IMR-90 (cell line): ENCODE measurements around the gene ABHD3. TPM values are rescaled to one million over a fixed set of nuclear protein-coding genes. Genes with fewer than 3 reads are reported as not detected.

Experiments
- ATAC-seq: fragments of 200-7000 bp; cut with Tn5 transposase; 2 replicates; pipeline ENCODE4 v1.9.1; 2020; ENCODE audit warnings: low read depth, mild to moderate bottlenecking, moderate library complexity
- BruUV-seq: library from RNA; stranded (reverse); fragments of 400-500 nt; replicated peaks from 2 replicates; lab custom pipeline; 2021; lab: Mats Ljungman, UMichigan
- CTCF ChIA-PET: fragments of 300-600 bp; formaldehyde crosslinking; extraction: SDS; loops from one replicate; lab custom pipeline; 2021; ENCODE audit warnings: antibody characterized with exemption; lab: Yijun Ruan, JAX
- POLR2A ChIA-PET: fragments of 300-600 bp; sonication (Branson Sonifier 250); formaldehyde crosslinking; loops from one replicate; lab custom pipeline; 2022; ENCODE audit warnings: antibody characterized with exemption; ENCODE audit not compliant: unreplicated experiment; lab: Charles Lee
- DNase-seq: peaks from one replicate; pipeline ENCODE4 v3.0.0; 2013
- H2AFZ ChIP-seq: replicated peaks from 2 replicates; pipeline ENCODE3; 2013; ENCODE audit warnings: low read length, mild to moderate bottlenecking; ENCODE audit not compliant: poor library complexity
- H2AK5ac ChIP-seq: 2 replicates; pipeline ENCODE4 v1.6.1; 2013; ENCODE audit warnings: low read depth, low read length, inconsistent platforms
- H2AK9ac ChIP-seq: replicated peaks from 2 replicates; pipeline ENCODE3; 2013; ENCODE audit warnings: mild to moderate bottlenecking, low read depth, low read length, moderate library complexity; ENCODE audit not compliant: poor library complexity
- H2BK120ac ChIP-seq: 2 replicates; pipeline ENCODE4 v1.6.1; 2013; ENCODE audit warnings: low read depth, low read length, inconsistent platforms
- H2BK15ac ChIP-seq: 3 replicates; pipeline ENCODE4 v1.6.1; 2013; ENCODE audit warnings: low read depth, low read length, inconsistent platforms
- H2BK20ac ChIP-seq: 2 replicates; pipeline ENCODE4 v1.6.1; 2013; ENCODE audit warnings: low read depth, mild to moderate bottlenecking, inconsistent platforms, low read length, moderate library complexity
- H2BK5ac ChIP-seq: 2 replicates; pipeline ENCODE4 v1.6.1; 2013; ENCODE audit warnings: mild to moderate bottlenecking, low read depth, low read length, inconsistent platforms; ENCODE audit not compliant: poor library complexity, severe bottlenecking
- H3K14ac ChIP-seq: replicated peaks from 2 replicates; pipeline ENCODE4 v1.6.1; 2013; ENCODE audit warnings: low read depth, low read length, inconsistent platforms
- H3K18ac ChIP-seq: 2 replicates; pipeline ENCODE4 v1.6.1; 2013; ENCODE audit warnings: low read depth, low read length, control low read depth
- H3K23ac ChIP-seq: 2 replicates; pipeline ENCODE4 v1.6.1; 2013; ENCODE audit warnings: low read depth, low read length, inconsistent platforms
- H3K27ac ChIP-seq: 2 replicates; pipeline ENCODE4 v1.5.1; 2013; ENCODE audit warnings: mild to moderate bottlenecking, control low read depth, low read length; ENCODE audit not compliant: insufficient read depth
- H3K27me3 ChIP-seq: 2 replicates; pipeline ENCODE4 v1.6.1; 2013; ENCODE audit warnings: low read length; ENCODE audit not compliant: control insufficient read depth, insufficient read depth
- H3K36me3 ChIP-seq: 2 replicates; pipeline ENCODE4 v1.6.1; 2013; ENCODE audit warnings: low read length, mixed read lengths; ENCODE audit not compliant: control insufficient read depth, insufficient read depth
- H3K4ac ChIP-seq: 2 replicates; pipeline ENCODE4 v1.6.1; 2013; ENCODE audit warnings: low read depth, low read length, inconsistent platforms
- H3K4me1 ChIP-seq: 2 replicates; pipeline ENCODE4 v1.6.1; 2013; ENCODE audit warnings: low read length, mixed read lengths; ENCODE audit not compliant: control insufficient read depth, insufficient read depth
- H3K4me2 ChIP-seq: 2 replicates; pipeline ENCODE4 v1.6.1; 2013; ENCODE audit warnings: low read depth, mild to moderate bottlenecking, control low read depth, low read length, moderate library complexity
- H3K4me3 ChIP-seq: 2 replicates; pipeline ENCODE4 v1.5.1; 2013; ENCODE audit warnings: low read depth, mild to moderate bottlenecking, control low read depth, low read length, moderate library complexity; ENCODE audit not compliant: insufficient read depth
- H3K56ac ChIP-seq: 2 replicates; pipeline ENCODE4 v1.6.1; 2013; ENCODE audit warnings: low read length, inconsistent platforms; ENCODE audit not compliant: insufficient read depth; ENCODE audit errors: extremely low read depth
- H3K79me1 ChIP-seq, 2 experiments: 2 replicates each; pipeline ENCODE4 v1.6.1; 2013; ENCODE audit warnings: low read length in 2 of 2, inconsistent platforms in 1 of 2, low read depth in 1 of 2
- H3K9ac ChIP-seq: 2 replicates; pipeline ENCODE4 v1.6.1; 2013; ENCODE audit warnings: low read depth, low read length, control low read depth
- H3K9me1 ChIP-seq: 2 replicates; pipeline ENCODE4 v1.6.1; 2013; ENCODE audit warnings: low read length, inconsistent platforms; ENCODE audit not compliant: insufficient read depth
- H3K9me3 ChIP-seq: 2 replicates; pipeline ENCODE4 v1.6.1; 2013; ENCODE audit warnings: low read length; ENCODE audit not compliant: control insufficient read depth, insufficient read depth
- H4K20me1 ChIP-seq: 2 replicates; pipeline ENCODE4 v1.6.1; 2013; ENCODE audit warnings: low read length, inconsistent platforms; ENCODE audit not compliant: insufficient read depth
- H4K5ac ChIP-seq: 2 replicates; pipeline ENCODE4 v1.6.1; 2013; ENCODE audit warnings: mild to moderate bottlenecking, low read depth, low read length, control low read depth
- H4K8ac ChIP-seq, 2 experiments: 2 replicates each; pipeline ENCODE4 v1.6.1; 2013; ENCODE audit warnings: low read depth in 2 of 2, low read length in 2 of 2, control low read depth in 1 of 2, inconsistent platforms in 1 of 2
- H4K91ac ChIP-seq: 2 replicates; pipeline ENCODE4 v1.6.1; 2013; ENCODE audit warnings: low read depth, low read length, inconsistent platforms; ENCODE audit not compliant: insufficient read depth
- CEBPB ChIP-seq: IDR thresholded peaks from 2 replicates; pipeline ENCODE4 v1.6.1; 2012; ENCODE audit warnings: low read depth, low read length, improper control_type of control experiment
- ELK1 ChIP-seq: fragments of 150-350 bp; IDR thresholded peaks from 2 replicates; pipeline ENCODE4 v1.6.1; 2016; ENCODE audit warnings: low read depth, mild to moderate bottlenecking, low read length, moderate library complexity, borderline replicate concordance
- FOS ChIP-seq: fragments of 150-350 bp; IDR thresholded peaks from 2 replicates; pipeline ENCODE4 v1.6.1; 2016; ENCODE audit warnings: low read depth, low read length
- MAZ ChIP-seq: IDR thresholded peaks from 2 replicates; pipeline ENCODE4 v1.6.1; 2012; ENCODE audit warnings: low read depth, mild to moderate bottlenecking, low read length, improper control_type of control experiment, moderate library complexity, borderline replicate concordance
- MXI1 ChIP-seq: IDR thresholded peaks from 2 replicates; pipeline ENCODE4 v1.6.1; 2012; ENCODE audit warnings: low read depth, mild to moderate bottlenecking, low read length, moderate library complexity, borderline replicate concordance
- RAD21 ChIP-seq: IDR thresholded peaks from 2 replicates; pipeline ENCODE4 v1.6.1; 2012; ENCODE audit warnings: low read length, improper control_type of control experiment
- RFX5 ChIP-seq: IDR thresholded peaks from 2 replicates; pipeline ENCODE4 v1.8.0; 2012; ENCODE audit warnings: low read depth, mild to moderate bottlenecking, low read length, moderate library complexity
- dilution Hi-C: fragments of 300-500 bp; cut with HindIII; formaldehyde crosslinking; loops from one replicate; pipeline ENCODE4 v1.14.3; 2018; ENCODE audit warnings: low sequenced_read_pairs; ENCODE audit not compliant: unreplicated experiment
- in situ Hi-C: fragments of 300-500 bp; cut with MboI; formaldehyde crosslinking; loops from 3 replicates; pipeline ENCODE4 v1.14.3; 2019; ENCODE audit warnings: low sequenced_read_pairs, inconsistent platforms, mixed read lengths
- intact Hi-C: fragments of 100-400 bp; cut with micrococcal nuclease; formaldehyde crosslinking; loops from 2 replicates; pipeline ENCODE4 v1.10.0; 2022
- polyA plus RNA-seq, 3 experiments: library from polyadenylated mRNA; depleted of rRNA; stranded (reverse); fragments of >200 nt; gene quantifications; 2 replicates each; pipeline ENCODE4 v1.2.3, GENCODE V29; 2012; ENCODE audit warnings: low replicate concordance in 1 of 3
- total RNA-seq: library from RNA; depleted of rRNA; stranded (reverse); fragments of >200 nt; gene quantifications from 2 replicates; pipeline ENCODE4 v1.2.3, GENCODE V29; 2012

ABHD3 gene
- total and polyA plus RNA-seq, 2 of the 4 experiments (the other 2 are of a cell fraction) = 4.5 to 5.5 TPM

- no peak overlapping the region for H3K56ac ChIP-seq
- H3K27me3 ChIP-seq = no peaks in the 10 kb centered on the region
- TF ChIP-seq RAD21 = no peak
- no peak for TF ChIP-seq MXI1
- no peak for TF ChIP-seq CEBPB
- peak; percentile 40; the same call in 1 of the 2 replicates for TF ChIP-seq FOS
- TF ChIP-seq MAZ = no peak
- TF ChIP-seq RFX5 = no peak
- no peak for TF ChIP-seq ELK1
- peaks cover 3% of the 10 kb centered on the region; the same call in 1 of the 2 replicates for H3K4me1 ChIP-seq
- H3K4me3 ChIP-seq = no peak overlapping the region
- H3K4me2 ChIP-seq = no peak overlapping the region
- H3K36me3 ChIP-seq = no peaks in the 10 kb centered on the region
- no peak overlapping the region for H2BK20ac ChIP-seq
- BruUV-seq = no TSS peak
- in situ Hi-C loops = no loop called here
- ChIA-PET CTCF (no interaction called here), POLR2A (interaction anchor here (0.7 kb wide), 1 partner anchor 48 kb away, joined by 3 read pairs; the partner anchor contains the start of gene ABHD3)
- H2BK120ac ChIP-seq = no peak overlapping the region
- no peak overlapping the region for H2AFZ ChIP-seq
- no peak overlapping the region for H2AK9ac ChIP-seq
- dilution Hi-C loops = no loop called here
- H2AK5ac ChIP-seq = no peak overlapping the region
- H4K8ac ChIP-seq = no peak overlapping the region
- no peak overlapping the region for H2BK5ac ChIP-seq
- ATAC-seq (peak; percentile 88), DNase-seq (peak; percentile 69)
- no peak overlapping the region for H4K5ac ChIP-seq
- H4K20me1 ChIP-seq = no peaks in the 10 kb centered on the region
- H2BK15ac ChIP-seq = no peak overlapping the region
- H3K9me1 ChIP-seq = no peaks in the 10 kb centered on the region; the same call in 1 of the 2 replicates
- H3K14ac ChIP-seq = no peak overlapping the region
- intact Hi-C loops = no loop called here
- no peak overlapping the region for H3K18ac ChIP-seq
- H3K4ac ChIP-seq = no peak overlapping the region
- no peak overlapping the region for H3K27ac ChIP-seq
- no peaks in the 10 kb centered on the region for H3K9me3 ChIP-seq
- H3K79me1 ChIP-seq = no peaks in the 10 kb centered on the region
- H3K23ac ChIP-seq = no peak overlapping the region
- no peak overlapping the region for H4K91ac ChIP-seq
- H3K9ac ChIP-seq = no peak overlapping the region
Observed at GRCh38 chr18:21656402-21656801, 48.2 kb downstream of the ABHD3 start.
